Measurements from ENCODE around the gene TBXAS1.

TBXAS1 gene

GRCh38 chr7:139982927-139983920 is 154.2 kb downstream of the TBXAS1 start:
- in situ Hi-C loops (cut with HindIII; ENCODE audit: low sequenced_read_pairs): no loop called here

GRCh38 chr7:139984642-139985539 is 155.8 kb downstream of the TBXAS1 start:
- in situ Hi-C loops (cut with HindIII; ENCODE audit: low sequenced_read_pairs): no loop called here
- no peak for DNase-seq (ENCODE audit: low read depth, low spot score)
- H3K4me3 ChIP-seq (ENCODE audit: low read depth, low read length): no peak overlapping the region
- TF ChIP-seq CTCF (IDR thresholded peaks at IDR 0.05; ENCODE audit: low read depth, low read length): no peak

More at GRCh38 chr7:139982927-139983920, 154.2 kb downstream of the TBXAS1 start:
- no peak for TF ChIP-seq CTCF (IDR thresholded peaks at IDR 0.05; ENCODE audit: low read depth, low read length)
- no peak for DNase-seq (ENCODE audit: low read depth, low spot score)
- no peak overlapping the region for H3K4me3 ChIP-seq (ENCODE audit: low read depth, low read length)

- no peak for DNase-seq (ENCODE audit: low read depth, low spot score)
- no peak overlapping the region for H3K4me3 ChIP-seq (ENCODE audit: low read depth, low read length)
- TF ChIP-seq CTCF (IDR thresholded peaks at IDR 0.05; ENCODE audit: low read depth, low read length): no peak
- in situ Hi-C loops (cut with HindIII; ENCODE audit: low sequenced_read_pairs): no loop called here
These were observed 156.7 kb downstream of the TBXAS1 start for GRCh38 chr7:139985811-139986210.

GRCh38 chr7:139987691-139988516 is 158.8 kb downstream of the TBXAS1 start:
- peak; percentile 22 for DNase-seq (ENCODE audit: low read depth, low spot score)
- TF ChIP-seq CTCF (IDR thresholded peaks at IDR 0.05; ENCODE audit: low read depth, low read length): peak; percentile 17
- H3K4me3 ChIP-seq (ENCODE audit: low read depth, low read length): no peak overlapping the region
- in situ Hi-C loops (cut with HindIII; ENCODE audit: low sequenced_read_pairs): no loop called here

GRCh38 chr7:139989366-139990141 is 160.5 kb downstream of the TBXAS1 start:
- no peak for DNase-seq (ENCODE audit: low read depth, low spot score)
- in situ Hi-C loops (cut with HindIII; ENCODE audit: low sequenced_read_pairs): no loop called here
- TF ChIP-seq CTCF (IDR thresholded peaks at IDR 0.05; ENCODE audit: low read depth, low read length): no peak
- no peak overlapping the region for H3K4me3 ChIP-seq (ENCODE audit: low read depth, low read length)

All from astrocyte of the spinal cord (primary cell).